SH-SY5Y (cell line): Measurements from ENCODE around the gene FST.

Experiments
- GATA2 ChIP-seq: IDR thresholded peaks from 2 replicates; pipeline ENCODE4 v1.6.1; 2011; ENCODE audit warnings: mild to moderate bottlenecking, low read depth, low read length
- GATA3 ChIP-seq: IDR thresholded peaks from 2 replicates; pipeline ENCODE4 v1.6.1; 2011; ENCODE audit warnings: low read depth, mild to moderate bottlenecking, low read length, moderate library complexity

- TF ChIP-seq GATA3 (no peak), GATA2 (no peak)
Measured at GRCh38 chr5:53472720-53473510, 7.5 kb upstream of the FST start.
